Esophagus muscularis mucosa (tissue), 4 donors: ENCODE results near the gene FGF19.

Experiments used
- EP300 ChIP-seq: sonication (generic); formaldehyde crosslinking; IDR thresholded peaks from one replicate; pipeline ENCODE4 v1.6.1; 2017; ENCODE audit warnings: antibody characterized with exemption
- POLR2A ChIP-seq: fragments of 450-650 bp; IDR thresholded peaks from one replicate; pipeline ENCODE4 v1.6.1; 2017; ENCODE audit warnings: antibody characterized with exemption, moderate library complexity, mild to moderate bottlenecking, low read depth
- POLR2AphosphoS5 ChIP-seq, 2 donors: sonication (generic); formaldehyde crosslinking; IDR thresholded peaks; one replicate each; pipeline ENCODE4 v1.6.1; 2017; ENCODE audit warnings: antibody characterized with exemption in 2 of 2
- TF ChIP-seq, protein P1 (sequence below), 3 experiments: fragments of 200-600 bp in 2 of 3; fragments of 450-650 bp in 1 of 3; sonication (generic) in 2 of 3; IDR thresholded peaks; one replicate each; pipeline ENCODE4 v1.5.1; 2017 to 2019; ENCODE audit warnings: antibody characterized with exemption in 3 of 3, mild to moderate bottlenecking in 2 of 3, moderate library complexity in 1 of 3

DNA sequence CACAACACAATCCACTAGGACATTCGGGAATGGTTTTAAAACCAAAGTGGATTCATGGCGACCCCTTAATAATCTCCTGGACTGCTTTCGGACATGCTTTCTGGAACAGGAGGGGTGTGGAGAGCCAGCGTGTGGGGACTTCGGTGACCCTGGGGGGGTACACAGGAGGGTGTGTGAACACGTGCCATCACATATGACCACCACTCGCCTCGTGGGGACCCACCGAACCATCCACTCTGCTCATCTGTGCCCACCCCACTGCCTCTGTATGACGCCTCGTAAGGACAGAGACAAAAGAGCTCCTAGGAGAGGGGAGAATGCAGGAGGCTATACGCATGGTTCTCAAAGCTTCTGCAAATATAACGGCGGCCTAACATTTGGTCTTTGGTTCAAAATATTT lies 37.6 kb downstream of the FGF19 start:
- TF ChIP-seq, protein P1, sequence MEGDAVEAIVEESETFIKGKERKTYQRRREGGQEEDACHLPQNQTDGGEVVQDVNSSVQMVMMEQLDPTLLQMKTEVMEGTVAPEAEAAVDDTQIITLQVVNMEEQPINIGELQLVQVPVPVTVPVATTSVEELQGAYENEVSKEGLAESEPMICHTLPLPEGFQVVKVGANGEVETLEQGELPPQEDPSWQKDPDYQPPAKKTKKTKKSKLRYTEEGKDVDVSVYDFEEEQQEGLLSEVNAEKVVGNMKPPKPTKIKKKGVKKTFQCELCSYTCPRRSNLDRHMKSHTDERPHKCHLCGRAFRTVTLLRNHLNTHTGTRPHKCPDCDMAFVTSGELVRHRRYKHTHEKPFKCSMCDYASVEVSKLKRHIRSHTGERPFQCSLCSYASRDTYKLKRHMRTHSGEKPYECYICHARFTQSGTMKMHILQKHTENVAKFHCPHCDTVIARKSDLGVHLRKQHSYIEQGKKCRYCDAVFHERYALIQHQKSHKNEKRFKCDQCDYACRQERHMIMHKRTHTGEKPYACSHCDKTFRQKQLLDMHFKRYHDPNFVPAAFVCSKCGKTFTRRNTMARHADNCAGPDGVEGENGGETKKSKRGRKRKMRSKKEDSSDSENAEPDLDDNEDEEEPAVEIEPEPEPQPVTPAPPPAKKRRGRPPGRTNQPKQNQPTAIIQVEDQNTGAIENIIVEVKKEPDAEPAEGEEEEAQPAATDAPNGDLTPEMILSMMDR (IDR thresholded peaks at IDR 0.05), result no peak
- no peak for TF ChIP-seq POLR2A
- TF ChIP-seq POLR2AphosphoS5 (IDR thresholded peaks at IDR 0.05), result no peak
- TF ChIP-seq EP300, result no peak
